Stomach smooth muscle (tissue), 2 donors: ENCODE measurements around the gene AKAP13.

ENCODE experiments used
- H3K27ac ChIP-seq: one replicate; pipeline ENCODE4 v1.7.0; 2013; ENCODE audit warnings: mild to moderate bottlenecking, low read length, inconsistent platforms
- H3K27me3 ChIP-seq, 2 donors: one replicate each; pipeline ENCODE4 v1.7.0; 2013; ENCODE audit warnings: low read length in 2 of 2; ENCODE audit not compliant: insufficient read depth in 2 of 2, control insufficient read depth in 1 of 2
- H3K36me3 ChIP-seq, 2 donors: one replicate each; pipeline ENCODE4 v1.7.0; 2013; ENCODE audit warnings: low read length in 2 of 2; ENCODE audit not compliant: control insufficient read depth in 2 of 2, insufficient read depth in 2 of 2
- H3K4me1 ChIP-seq: one replicate; pipeline ENCODE4 v1.7.0; 2013; ENCODE audit warnings: low read length; ENCODE audit not compliant: control insufficient read depth, insufficient read depth
- H3K4me3 ChIP-seq, 2 donors: one replicate each; pipeline ENCODE4 v1.7.0; 2013; ENCODE audit warnings: low read length in 2 of 2
- H3K9ac ChIP-seq, 2 donors: one replicate each; pipeline ENCODE4 v1.7.0; 2013; ENCODE audit warnings: low read length in 2 of 2, mild to moderate bottlenecking in 1 of 2
- H3K9me3 ChIP-seq, 2 donors: one replicate each; pipeline ENCODE4 v1.7.0; 2013; ENCODE audit warnings: low read length in 2 of 2; ENCODE audit not compliant: control insufficient read depth in 2 of 2
- donor health status: healthy.
- donor health status: Pancreatic carcinoma.

AKAP13 gene

GRCh38 chr15:85706779-85707518 is 326.5 kb downstream of the AKAP13 start:
- H3K36me3 ChIP-seq: peaks cover 16 to 22% of the 10 kb centered on the region in 2 donors
- no peaks in the 10 kb centered on the region for H3K27me3 ChIP-seq
- no peaks in the 10 kb centered on the region for H3K9me3 ChIP-seq
- H3K4me1 ChIP-seq: peaks cover 14% of the 10 kb centered on the region
- H3K9ac ChIP-seq: peak overlapping the region; percentile 43 to 58
- H3K27ac ChIP-seq: peak overlapping the region; percentile 76
- H3K4me3 ChIP-seq: peak overlapping the region; percentile 2 to 47

DNA sequence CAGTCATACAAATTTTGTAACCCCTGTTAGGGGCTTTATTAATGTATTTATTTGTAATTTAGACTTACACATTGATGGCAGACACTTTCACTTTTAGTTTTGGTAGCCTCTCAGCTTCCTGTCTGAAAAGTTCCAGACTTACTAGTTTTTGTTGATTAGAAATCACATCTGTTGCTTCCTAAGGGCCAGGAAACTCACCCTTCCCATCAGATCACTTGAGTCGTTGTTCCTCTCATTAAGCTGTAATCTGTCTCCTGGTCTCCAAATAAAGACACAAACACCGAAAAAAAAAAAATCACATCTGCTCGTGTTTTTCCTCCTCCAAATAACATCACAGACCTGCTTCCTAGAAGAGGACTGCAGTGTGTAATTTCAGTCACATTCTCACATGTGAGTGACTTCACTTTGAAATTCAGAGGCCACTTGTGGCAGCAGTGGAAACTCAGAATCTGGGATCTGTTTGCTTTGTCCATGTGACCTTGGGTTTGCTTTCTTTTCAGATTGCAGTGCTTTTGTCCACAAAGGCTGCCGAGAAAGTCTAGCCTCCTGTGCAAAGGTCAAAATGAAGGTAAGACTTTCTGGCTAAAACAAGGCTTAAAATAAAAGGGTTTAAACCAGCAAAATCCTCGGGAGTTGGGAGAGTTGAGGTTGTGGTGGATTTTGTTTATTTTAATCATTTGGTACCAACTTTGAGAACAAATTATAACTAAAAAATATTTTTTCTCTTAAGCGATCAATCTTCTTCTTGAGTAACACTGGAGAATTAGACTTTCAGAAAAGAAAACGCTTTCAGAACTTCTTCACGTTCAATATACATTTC is 327.3 kb downstream of the AKAP13 start:
- Histone ChIP-seq H3K36me3 (peaks cover 21 to 24% of the 10 kb centered on the region in 2 donors), H3K9ac (peak overlapping the region; percentile 43 to 48), H3K9me3 (no peaks in the 10 kb centered on the region), H3K27me3 (no peaks in the 10 kb centered on the region), H3K27ac (peak overlapping the region; percentile 76), H3K4me3 (peak overlapping the region in 1 of 2 donors; percentile 47), H3K4me1 (peaks cover 14% of the 10 kb centered on the region)

DNA sequence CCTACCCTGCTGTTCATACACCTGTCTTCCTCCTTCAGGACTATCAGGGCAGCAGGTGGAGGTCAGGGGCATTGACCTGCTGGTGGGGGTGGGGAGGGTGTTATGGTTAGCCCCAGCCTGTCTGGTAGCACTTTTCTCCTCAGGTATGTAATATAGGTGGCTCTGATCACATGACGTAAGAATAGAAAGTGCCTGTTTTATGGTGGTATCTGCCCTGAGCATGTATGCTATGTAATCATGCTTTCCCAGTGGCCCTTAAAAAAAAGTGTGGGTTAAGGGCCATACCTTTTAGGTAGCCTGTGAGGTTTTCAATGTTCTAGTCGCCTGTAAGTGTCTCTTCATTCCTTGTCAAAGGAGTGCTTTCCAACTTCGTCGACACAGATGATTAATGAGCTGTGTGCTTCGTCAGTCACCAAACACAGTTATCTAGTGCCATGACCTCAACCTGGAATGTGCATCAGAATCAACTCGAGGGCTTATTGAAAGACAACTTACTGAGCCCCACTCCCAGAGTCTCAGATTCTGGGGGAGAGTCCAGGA is 328.1 kb downstream of the AKAP13 start:
- Histone ChIP-seq H3K27ac (peak overlapping the region; percentile 56), H3K9ac (no peak overlapping the region), H3K36me3 (peaks cover 24 to 26% of the 10 kb centered on the region in 2 donors), H3K4me1 (peaks cover 14% of the 10 kb centered on the region), H3K27me3 (no peaks in the 10 kb centered on the region), H3K4me3 (no peak overlapping the region), H3K9me3 (no peaks in the 10 kb centered on the region)

DNA sequence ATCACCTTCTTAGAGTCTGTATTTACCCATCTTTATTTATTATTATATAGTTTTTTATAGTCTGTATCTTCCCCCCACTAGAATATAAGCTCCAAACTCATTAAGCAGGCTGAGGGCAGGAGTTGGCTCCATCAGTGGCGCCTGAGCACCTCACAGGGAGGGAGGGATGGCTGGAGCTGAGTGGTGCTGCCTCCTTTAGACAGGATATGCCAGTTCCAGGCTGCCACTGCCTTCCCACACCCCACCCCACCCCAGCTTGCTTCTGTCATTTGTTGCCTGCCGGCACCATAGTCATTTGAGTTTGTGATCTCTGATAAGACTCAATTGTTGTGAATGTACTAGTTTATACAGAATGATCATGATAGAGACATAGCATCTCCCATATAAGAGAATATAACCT is 328.8 kb downstream of the AKAP13 start:
- Histone ChIP-seq H3K36me3 (peaks cover 24 to 26% of the 10 kb centered on the region in 2 donors), H3K9me3 (no peaks in the 10 kb centered on the region), H3K4me1 (peaks cover 14% of the 10 kb centered on the region), H3K27ac (no peak overlapping the region), H3K27me3 (no peaks in the 10 kb centered on the region), H3K4me3 (no peak overlapping the region), H3K9ac (no peak overlapping the region)

DNA sequence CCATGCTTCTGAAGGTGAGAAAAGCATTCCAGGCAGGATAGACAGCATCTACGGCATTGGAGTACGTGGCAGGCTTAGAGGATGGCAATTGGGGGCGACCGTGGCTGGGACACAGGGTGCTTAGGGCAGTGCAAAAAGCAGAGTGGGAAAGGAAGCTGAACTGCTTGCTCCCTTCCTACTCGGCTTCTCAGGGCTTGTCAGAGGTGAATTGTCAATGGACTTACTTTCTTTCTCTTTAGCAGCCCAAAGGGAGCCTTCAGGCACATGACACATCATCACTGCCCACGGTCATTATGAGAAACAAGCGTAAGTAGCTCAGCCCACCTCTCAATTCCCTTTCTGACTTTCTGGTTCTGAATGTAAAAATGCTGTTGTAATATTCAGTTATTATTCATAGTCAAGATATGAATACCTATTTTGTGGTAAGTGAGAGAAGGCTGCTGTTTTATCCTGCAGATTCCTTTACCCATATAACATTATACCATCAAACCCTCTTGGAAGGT is 330.0 kb downstream of the AKAP13 start:
- Histone ChIP-seq H3K27me3 (no peaks in the 10 kb centered on the region), H3K36me3 (peaks cover 24 to 26% of the 10 kb centered on the region in 2 donors), H3K9ac (no peak overlapping the region), H3K4me1 (peaks cover 14% of the 10 kb centered on the region), H3K9me3 (no peaks in the 10 kb centered on the region), H3K4me3 (no peak overlapping the region), H3K27ac (no peak overlapping the region)

DNA sequence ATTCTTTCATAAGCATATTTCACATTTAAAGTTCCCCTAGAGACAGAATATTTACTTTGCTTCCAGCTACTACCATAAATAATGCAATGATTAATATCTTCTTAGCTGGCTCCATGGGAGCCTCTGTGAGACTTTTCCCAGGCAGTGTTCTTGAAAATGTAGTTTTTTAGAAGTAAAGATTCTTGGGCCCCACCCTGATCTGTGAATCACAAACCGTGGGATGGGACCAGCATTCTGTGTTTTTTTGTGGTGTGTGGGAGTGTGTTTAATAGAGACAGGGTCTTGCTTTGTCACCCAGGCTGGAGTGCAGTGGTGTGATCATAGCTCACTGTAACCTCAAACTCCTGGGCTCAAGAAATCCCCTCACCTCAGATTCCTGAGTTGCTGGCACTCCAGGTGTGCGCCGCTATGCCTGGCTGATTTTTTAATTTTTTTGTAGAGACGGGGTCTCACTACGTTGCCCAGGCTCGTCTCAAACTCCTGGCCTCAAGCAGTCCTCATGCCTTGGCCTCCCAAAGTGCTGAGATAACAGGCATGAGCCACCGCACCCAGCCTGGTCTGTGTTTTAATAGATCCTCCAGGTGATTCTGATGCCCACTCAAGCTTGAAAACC is 331.3 kb downstream of the AKAP13 start:
- H3K4me1 ChIP-seq: peaks cover 12% of the 10 kb centered on the region
- H3K9ac ChIP-seq: no peak overlapping the region
- no peaks in the 10 kb centered on the region for H3K27me3 ChIP-seq
- no peaks in the 10 kb centered on the region for H3K9me3 ChIP-seq
- H3K36me3 ChIP-seq: peaks cover 21 to 35% of the 10 kb centered on the region in 2 donors
- H3K27ac ChIP-seq: no peak overlapping the region
- H3K4me3 ChIP-seq: no peak overlapping the region

DNA sequence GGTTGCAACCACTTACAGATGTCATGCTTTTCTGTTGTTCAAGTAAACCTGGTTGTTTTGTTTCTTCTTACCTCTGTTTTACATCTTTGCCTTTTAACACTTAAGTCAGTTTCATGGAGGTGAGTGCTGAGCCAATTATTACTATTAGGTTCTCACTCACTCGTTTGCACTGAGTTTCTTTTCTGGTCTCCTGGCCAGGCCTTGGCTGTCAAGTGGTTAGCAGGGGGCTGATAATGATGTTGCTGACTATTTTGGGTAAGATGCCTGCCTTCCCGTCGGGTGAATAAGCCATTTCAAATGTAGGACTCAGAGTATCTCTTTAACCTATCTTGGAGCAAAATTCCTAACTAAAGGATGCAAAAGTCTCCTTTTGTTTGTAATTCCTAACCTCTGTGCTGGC is 335.9 kb downstream of the AKAP13 start:
- no peaks in the 10 kb centered on the region for H3K27me3 ChIP-seq
- no peaks in the 10 kb centered on the region for H3K9me3 ChIP-seq
- H3K36me3 ChIP-seq: peaks cover 41 to 56% of the 10 kb centered on the region in 2 donors
- H3K4me1 ChIP-seq: no peaks in the 10 kb centered on the region
- no peak overlapping the region for H3K4me3 ChIP-seq
- H3K9ac ChIP-seq: no peak overlapping the region
- H3K27ac ChIP-seq: no peak overlapping the region

GRCh38 chr15:85717212-85717611 is 336.8 kb downstream of the AKAP13 start:
- Histone ChIP-seq H3K9me3 (no peaks in the 10 kb centered on the region), H3K36me3 (peaks cover 44 to 59% of the 10 kb centered on the region in 2 donors), H3K27ac (no peak overlapping the region), H3K9ac (no peak overlapping the region), H3K4me1 (no peaks in the 10 kb centered on the region), H3K27me3 (no peaks in the 10 kb centered on the region), H3K4me3 (no peak overlapping the region)

GRCh38 chr15:85718271-85718971 is 338.0 kb downstream of the AKAP13 start:
- Histone ChIP-seq H3K9me3 (no peaks in the 10 kb centered on the region), H3K4me1 (no peaks in the 10 kb centered on the region), H3K36me3 (peaks cover 50 to 61% of the 10 kb centered on the region in 2 donors)

GRCh38 chr15:85718981-85719380 is 338.6 kb downstream of the AKAP13 start:
- Histone ChIP-seq H3K4me1 (no peaks in the 10 kb centered on the region), H3K27ac (no peak overlapping the region), H3K36me3 (peaks cover 56 to 65% of the 10 kb centered on the region in 2 donors), H3K4me3 (no peak overlapping the region), H3K9me3 (no peaks in the 10 kb centered on the region), H3K27me3 (no peaks in the 10 kb centered on the region), H3K9ac (no peak overlapping the region)

More at GRCh38 chr15:85718271-85718971, 338.0 kb downstream of the AKAP13 start:
- Histone ChIP-seq H3K9ac (no peak overlapping the region), H3K27me3 (no peaks in the 10 kb centered on the region), H3K27ac (no peak overlapping the region), H3K4me3 (no peak overlapping the region)
